Neural cell (in vitro differentiated cells): Measurements from ENCODE around the gene BCKDK.

ENCODE experiments used
- CTCF ChIP-seq: fragments of 450-650 bp; IDR thresholded peaks from 2 replicates; pipeline ENCODE4 v1.5.1; 2014; ENCODE audit warnings: antibody characterized with exemption, mild to moderate bottlenecking, moderate library complexity; ENCODE audit not compliant: poor library complexity, severe bottlenecking
- EZH2 ChIP-seq: fragments of 200-600, 300-800 bp; shearing (Covaris generic), sonication (generic); IDR thresholded peaks from 2 replicates; pipeline ENCODE4 v1.6.1; 2014; ENCODE audit warnings: antibody characterized with exemption, low read length, borderline replicate concordance, mild to moderate bottlenecking; ENCODE audit not compliant: insufficient read depth, poor library complexity, severe bottlenecking
- POLR2AphosphoS5 ChIP-seq: IDR thresholded peaks from 2 replicates; pipeline ENCODE4 v1.6.1; 2012
- TF ChIP-seq, protein P1 (sequence below): IDR thresholded peaks from 2 replicates; pipeline ENCODE4 v1.6.1; 2012; ENCODE audit warnings: borderline replicate concordance

- TF ChIP-seq, protein P1, sequence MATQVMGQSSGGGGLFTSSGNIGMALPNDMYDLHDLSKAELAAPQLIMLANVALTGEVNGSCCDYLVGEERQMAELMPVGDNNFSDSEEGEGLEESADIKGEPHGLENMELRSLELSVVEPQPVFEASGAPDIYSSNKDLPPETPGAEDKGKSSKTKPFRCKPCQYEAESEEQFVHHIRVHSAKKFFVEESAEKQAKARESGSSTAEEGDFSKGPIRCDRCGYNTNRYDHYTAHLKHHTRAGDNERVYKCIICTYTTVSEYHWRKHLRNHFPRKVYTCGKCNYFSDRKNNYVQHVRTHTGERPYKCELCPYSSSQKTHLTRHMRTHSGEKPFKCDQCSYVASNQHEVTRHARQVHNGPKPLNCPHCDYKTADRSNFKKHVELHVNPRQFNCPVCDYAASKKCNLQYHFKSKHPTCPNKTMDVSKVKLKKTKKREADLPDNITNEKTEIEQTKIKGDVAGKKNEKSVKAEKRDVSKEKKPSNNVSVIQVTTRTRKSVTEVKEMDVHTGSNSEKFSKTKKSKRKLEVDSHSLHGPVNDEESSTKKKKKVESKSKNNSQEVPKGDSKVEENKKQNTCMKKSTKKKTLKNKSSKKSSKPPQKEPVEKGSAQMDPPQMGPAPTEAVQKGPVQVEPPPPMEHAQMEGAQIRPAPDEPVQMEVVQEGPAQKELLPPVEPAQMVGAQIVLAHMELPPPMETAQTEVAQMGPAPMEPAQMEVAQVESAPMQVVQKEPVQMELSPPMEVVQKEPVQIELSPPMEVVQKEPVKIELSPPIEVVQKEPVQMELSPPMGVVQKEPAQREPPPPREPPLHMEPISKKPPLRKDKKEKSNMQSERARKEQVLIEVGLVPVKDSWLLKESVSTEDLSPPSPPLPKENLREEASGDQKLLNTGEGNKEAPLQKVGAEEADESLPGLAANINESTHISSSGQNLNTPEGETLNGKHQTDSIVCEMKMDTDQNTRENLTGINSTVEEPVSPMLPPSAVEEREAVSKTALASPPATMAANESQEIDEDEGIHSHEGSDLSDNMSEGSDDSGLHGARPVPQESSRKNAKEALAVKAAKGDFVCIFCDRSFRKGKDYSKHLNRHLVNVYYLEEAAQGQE = no peak
- TF ChIP-seq CTCF (no peak), POLR2AphosphoS5 (no peak), EZH2 (no peak)
Measured at GRCh38 chr16:31093132-31093703, 15.0 kb upstream of the BCKDK start.
